Measurements from ENCODE around the gene COG5.

COG5 gene

GRCh38 chr7:107210400-107210799 lies 353.3 kb downstream of the COG5 start:
- DNase-seq: no peak

- DNase-seq: no peak
Observed at GRCh38 chr7:107209565-107209964, 354.2 kb downstream of the COG5 start.

- DNase-seq: no peak
Observed at GRCh38 chr7:107208563-107208962, 355.2 kb downstream of the COG5 start.

- no peak for DNase-seq
Observed at GRCh38 chr7:107208024-107208521, 355.6 kb downstream of the COG5 start.

- DNase-seq: no peak
Observed at GRCh38 chr7:107207459-107207858, 356.3 kb downstream of the COG5 start.

- DNase-seq: no peak
Observed at GRCh38 chr7:107206706-107207105, 357.0 kb downstream of the COG5 start.

- DNase-seq: no peak
Observed at GRCh38 chr7:107206136-107206535, 357.6 kb downstream of the COG5 start.

GRCh38 chr7:107203607-107204006 lies 360.1 kb downstream of the COG5 start:
- no peak for DNase-seq

- DNase-seq: no peak
Observed at GRCh38 chr7:107201795-107202450, 361.8 kb downstream of the COG5 start.

GRCh38 chr7:107196834-107197610 lies 366.7 kb downstream of the COG5 start:
- no peak for DNase-seq

GRCh38 chr7:107194052-107194451 lies 369.7 kb downstream of the COG5 start:
- DNase-seq: no peak

- no peak for DNase-seq
Observed at GRCh38 chr7:107190090-107190489, 373.6 kb downstream of the COG5 start.

- DNase-seq: no peak
Observed at GRCh38 chr7:107187774-107188173, 375.9 kb downstream of the COG5 start.

GRCh38 chr7:107186240-107186639 lies 377.5 kb downstream of the COG5 start:
- DNase-seq: no peak

- no peak for DNase-seq
Observed at GRCh38 chr7:107185716-107186115, 378.0 kb downstream of the COG5 start.

- no peak for DNase-seq
Observed at GRCh38 chr7:107181172-107181571, 382.5 kb downstream of the COG5 start.

GRCh38 chr7:107180378-107180777 lies 383.3 kb downstream of the COG5 start:
- no peak for DNase-seq

- DNase-seq: no peak
Observed at GRCh38 chr7:107179326-107180164, 384.2 kb downstream of the COG5 start.

GRCh38 chr7:107173691-107174406 lies 389.9 kb downstream of the COG5 start:
- no peak for DNase-seq

- no peak for DNase-seq
Observed at GRCh38 chr7:107173191-107173590, 390.5 kb downstream of the COG5 start.

GRCh38 chr7:107172276-107173032 lies 391.3 kb downstream of the COG5 start:
- no peak for DNase-seq

- DNase-seq: no peak
Observed at GRCh38 chr7:107171496-107171895, 392.2 kb downstream of the COG5 start.
